ENCODE data around the gene TMEM132D. TPM values are rescaled to one million over a fixed set of nuclear protein-coding genes. Genes with fewer than 3 reads are reported as not detected.

Gene TMEM132D
- total and polyA plus RNA-seq, 2 of the 8 experiments (the other 6 are each of a cell fraction or from before 2014, with no cell fraction given) = 3.5 to 10.1 TPM

DNA sequence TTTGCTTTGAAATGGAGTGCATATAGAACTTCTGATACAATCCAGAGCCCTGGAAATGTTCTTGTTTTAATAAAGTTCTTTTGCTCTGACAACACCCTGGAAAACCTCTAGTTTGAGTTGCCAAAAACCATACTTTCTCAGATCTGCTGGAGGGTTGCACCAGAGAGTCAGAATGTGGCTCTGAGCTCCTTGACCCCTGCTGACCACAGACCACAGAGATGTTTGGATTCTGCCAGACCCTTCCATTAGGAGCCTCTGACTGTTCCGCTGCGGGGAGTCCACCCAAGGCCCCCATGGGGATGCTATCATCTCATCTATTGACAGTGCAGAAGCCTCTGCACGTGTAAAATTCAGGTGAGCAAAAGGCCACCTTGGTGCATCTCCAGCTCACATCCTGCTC is 718.0 kb downstream of the TMEM132D start:
- Histone ChIP-seq H2BK12ac (ENCODE audit: low read depth, low read length) (no peak overlapping the region), H3K4me1 (replicated peaks in 1 of 4; ENCODE audit: control insufficient read depth in 3 of 4, insufficient read depth in 4 of 4, low read length in 3 of 4) (no peaks in the 10 kb centered on the region; a peak in 2 of 7 replicates), H3K23me2 (ENCODE audit: low read depth, low read length) (no peaks in the 10 kb centered on the region), H3K4me3 (ENCODE audit: extremely low read depth in 1 of 4, insufficient read depth in 2 of 4, low read depth in 3 of 4, low read length in 4 of 4) (no peak overlapping the region), H2BK120ac (replicated peaks; ENCODE audit: low read depth, low read length) (no peak overlapping the region), H4K5ac (ENCODE audit: insufficient read length, low read depth, low read length) (no peak overlapping the region), H3K36me3 (ENCODE audit: control insufficient read depth in 2 of 4, insufficient read depth in 4 of 4, low read length in 3 of 4) (no peaks in the 10 kb centered on the region), H3K79me1 (ENCODE audit: low read depth, low read length) (no peaks in the 10 kb centered on the region), H2AK5ac (ENCODE audit: low read depth, low read length) (no peak overlapping the region), H4K91ac (replicated peaks; ENCODE audit: insufficient read length, low read length) (no peak overlapping the region), H3K14ac (ENCODE audit: insufficient read length) (no peak overlapping the region), H2BK5ac (ENCODE audit: low read depth, low read length) (no peak overlapping the region), H3K4ac (replicated peaks; ENCODE audit: insufficient read length, low read depth, low read length) (no peak overlapping the region), H3K9me3 (ENCODE audit: insufficient read depth in 2 of 2, low read depth in 1 of 2, low read length in 1 of 2) (peaks cover 0 to 7% of the 10 kb centered on the region in 2 experiments; a peak in 1 of 4 replicates), H4K20me1 (replicated peaks in 1 of 2; ENCODE audit: control insufficient read depth in 1 of 2, insufficient read depth in 2 of 2, low read length in 2 of 2) (no peaks in the 10 kb centered on the region), H3K9ac (replicated peaks in 1 of 4; ENCODE audit: extremely low read depth in 1 of 4, low read depth in 3 of 4, low read length in 3 of 4) (no peak overlapping the region), H3K4me2 (ENCODE audit: insufficient read depth in 1 of 2, low read depth in 2 of 2, low read length in 2 of 2) (no peak overlapping the region), H3K18ac (ENCODE audit: extremely low read depth, low read length) (no peak overlapping the region), H3K23ac (ENCODE audit: insufficient read length) (no peak overlapping the region), H3K56ac (replicated peaks; ENCODE audit: insufficient read length, low read depth, low read length) (no peak overlapping the region), H3K79me2 (ENCODE audit: control insufficient read depth in 1 of 2, insufficient read depth in 2 of 2, low read length in 2 of 2) (no peaks in the 10 kb centered on the region), H2AFZ (ENCODE audit: low read length) (no peak overlapping the region), H3K27ac (ENCODE audit: low read depth, low read length) (no peak overlapping the region), H3K27me3 (replicated peaks in 1 of 4; ENCODE audit: control insufficient read depth in 3 of 4, extremely low read depth in 1 of 4, insufficient read depth in 3 of 4, low read length in 3 of 4) (no peaks in the 10 kb centered on the region), H2BK20ac (ENCODE audit: low read length) (no peak overlapping the region), H4K8ac (ENCODE audit: extremely low read depth, insufficient read depth, low read length) (no peak overlapping the region), H2BK15ac (ENCODE audit: low read length) (no peak overlapping the region)
- DNase-seq (ENCODE audit: low read depth in 1 of 2, low spot score in 2 of 2) (no peak), FAIRE-seq (no peak)
- ChIA-PET CTCF (ENCODE audit: partially characterized antibody) (interaction anchor here (1.5 to 2.0 kb wide), 4 partner anchors 10 to 829 kb away, joined by 3 to 8 read pairs (median 6); no protein-coding TSS in a partner anchor), POLR2A (ENCODE audit: partially characterized antibody) (no interaction called here)
- TF ChIP-seq, protein P1, sequence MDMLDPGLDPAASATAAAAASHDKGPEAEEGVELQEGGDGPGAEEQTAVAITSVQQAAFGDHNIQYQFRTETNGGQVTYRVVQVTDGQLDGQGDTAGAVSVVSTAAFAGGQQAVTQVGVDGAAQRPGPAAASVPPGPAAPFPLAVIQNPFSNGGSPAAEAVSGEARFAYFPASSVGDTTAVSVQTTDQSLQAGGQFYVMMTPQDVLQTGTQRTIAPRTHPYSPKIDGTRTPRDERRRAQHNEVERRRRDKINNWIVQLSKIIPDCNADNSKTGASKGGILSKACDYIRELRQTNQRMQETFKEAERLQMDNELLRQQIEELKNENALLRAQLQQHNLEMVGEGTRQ (IDR thresholded peaks at IDR 0.05; ENCODE audit: low read length) = no peak
- TF ChIP-seq EGR1 (IDR thresholded peaks at IDR 0.05; ENCODE audit: borderline replicate concordance, low read depth, low read length) (no peak), ZNF274 (IDR thresholded peaks at IDR 0.05; ENCODE audit: borderline replicate concordance, extremely low read depth, low read length) (no peak), TBP (IDR thresholded peaks at IDR 0.05; ENCODE audit: low read depth, low read length) (no peak), SP2 (IDR thresholded peaks at IDR 0.05; ENCODE audit: low read length) (no peak), MAFK (IDR thresholded peaks at IDR 0.05; ENCODE audit: low read depth, low read length) (no peak)
- 82% methylated on average over 3 of the region's 3 CpGs; no CpG with 5 or more reads in 1 of the 2 experiments for WGBS, 2 experiments (ENCODE audit: extremely low coverage in 1 of 2, insufficient coverage in 1 of 2, insufficient read length in 1 of 2, insufficient replicate concordance in 2 of 2, low coverage in 1 of 2, low lambda C conversion rate in 2 of 2, missing lambda C conversion rate in 1 of 2)

Measured in H1 (cell line).